GM13977 (cell line): Measurements from ENCODE around the gene RELB.

Experiments
- DNase-seq: peaks from one replicate; pipeline ENCODE4 v3.0.0; 2012; ENCODE audit warnings: low spot score
- in situ Hi-C: fragments of 300-500 bp; cut with MboI; formaldehyde crosslinking; loops from one replicate; pipeline ENCODE4 v1.12.0; 2022; ENCODE audit warnings: low sequenced_read_pairs, low pct_unique_long_range_greater_than_20kb, mixed read lengths, inconsistent platforms; ENCODE audit not compliant: unreplicated experiment
- TF ChIP-seq, protein P1 (sequence below): IDR thresholded peaks from 2 replicates; pipeline ENCODE4 v1.5.1; 2012; ENCODE audit warnings: mild to moderate bottlenecking, control low read depth; ENCODE audit not compliant: insufficient read depth; ENCODE audit errors: extremely low read depth, missing control alignments

The RELB gene

DNA sequence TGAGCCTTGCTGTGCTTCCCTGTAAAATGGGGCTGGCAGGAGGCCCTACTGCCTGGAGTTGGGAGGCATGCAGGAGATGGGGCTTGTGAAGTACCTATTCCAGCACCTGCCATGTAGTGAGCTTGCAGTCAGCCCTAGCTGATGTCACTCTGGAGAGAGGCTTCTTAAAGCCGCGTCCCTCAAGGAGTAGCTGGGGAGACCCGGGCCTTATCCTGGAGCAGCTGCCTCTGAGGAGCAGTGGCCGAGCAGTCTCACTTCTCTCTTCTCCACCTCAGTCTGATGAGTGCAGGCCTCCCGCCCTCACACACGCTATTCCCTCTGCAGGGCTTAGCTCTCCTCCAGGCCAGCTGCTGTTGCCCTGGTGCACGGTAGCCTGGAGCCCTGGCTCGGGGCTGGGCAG is 55.6 kb downstream of the RELB start:
- in situ Hi-C loops: no loop called here
- TF ChIP-seq, protein P1, sequence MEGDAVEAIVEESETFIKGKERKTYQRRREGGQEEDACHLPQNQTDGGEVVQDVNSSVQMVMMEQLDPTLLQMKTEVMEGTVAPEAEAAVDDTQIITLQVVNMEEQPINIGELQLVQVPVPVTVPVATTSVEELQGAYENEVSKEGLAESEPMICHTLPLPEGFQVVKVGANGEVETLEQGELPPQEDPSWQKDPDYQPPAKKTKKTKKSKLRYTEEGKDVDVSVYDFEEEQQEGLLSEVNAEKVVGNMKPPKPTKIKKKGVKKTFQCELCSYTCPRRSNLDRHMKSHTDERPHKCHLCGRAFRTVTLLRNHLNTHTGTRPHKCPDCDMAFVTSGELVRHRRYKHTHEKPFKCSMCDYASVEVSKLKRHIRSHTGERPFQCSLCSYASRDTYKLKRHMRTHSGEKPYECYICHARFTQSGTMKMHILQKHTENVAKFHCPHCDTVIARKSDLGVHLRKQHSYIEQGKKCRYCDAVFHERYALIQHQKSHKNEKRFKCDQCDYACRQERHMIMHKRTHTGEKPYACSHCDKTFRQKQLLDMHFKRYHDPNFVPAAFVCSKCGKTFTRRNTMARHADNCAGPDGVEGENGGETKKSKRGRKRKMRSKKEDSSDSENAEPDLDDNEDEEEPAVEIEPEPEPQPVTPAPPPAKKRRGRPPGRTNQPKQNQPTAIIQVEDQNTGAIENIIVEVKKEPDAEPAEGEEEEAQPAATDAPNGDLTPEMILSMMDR: no peak
- DNase-seq: no peak

DNA sequence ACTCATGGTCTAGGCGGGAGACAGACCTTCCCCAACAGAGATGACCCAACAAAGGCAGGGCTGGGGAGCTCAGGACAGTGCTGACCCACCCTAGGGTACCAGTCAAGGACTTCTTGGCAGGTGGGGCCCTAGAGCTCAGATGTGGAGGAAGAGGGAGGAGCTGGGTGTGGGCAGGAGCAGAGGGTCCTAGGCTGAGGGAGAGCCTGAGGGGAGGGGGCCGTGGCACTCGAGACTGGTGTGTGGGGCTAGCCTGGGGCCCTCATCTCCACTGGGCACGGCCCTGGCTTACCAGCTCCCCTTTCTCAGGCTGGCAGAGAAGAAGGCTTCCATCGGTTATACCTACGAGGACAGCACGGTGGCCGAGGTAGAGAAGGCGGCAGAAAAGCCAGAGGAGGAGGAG is 56.2 kb downstream of the RELB start:
- in situ Hi-C loops: no loop called here
- DNase-seq: no peak
- TF ChIP-seq, protein P1: no peak

DNA sequence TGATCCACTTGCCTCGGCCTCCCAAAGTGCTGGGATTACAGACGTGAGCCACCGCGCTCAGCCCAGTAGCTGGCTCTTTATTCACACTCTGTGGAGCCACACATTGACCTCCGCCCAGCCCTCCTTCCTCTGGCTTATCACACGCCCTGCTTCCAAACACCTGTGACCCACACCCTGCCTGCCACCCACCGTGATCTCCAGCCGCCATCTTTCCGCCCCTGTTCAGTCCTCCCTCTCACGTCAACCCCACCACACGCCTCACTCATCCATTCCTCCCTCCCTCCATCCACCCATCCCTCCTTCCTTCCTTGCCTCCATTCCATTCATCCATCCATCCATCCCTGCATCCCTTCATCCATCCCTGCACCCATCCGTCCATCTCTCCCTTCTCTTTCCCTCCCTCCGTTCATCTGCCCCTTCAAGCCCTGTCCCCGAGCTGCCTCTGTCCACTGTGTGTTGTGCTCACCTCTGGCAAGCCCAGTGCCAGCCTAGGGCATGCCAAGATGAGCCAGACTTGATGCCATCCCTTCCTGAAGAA is 57.4 kb downstream of the RELB start:
- in situ Hi-C loops: no loop called here
- no peak for DNase-seq
- TF ChIP-seq, protein P1: no peak

DNA sequence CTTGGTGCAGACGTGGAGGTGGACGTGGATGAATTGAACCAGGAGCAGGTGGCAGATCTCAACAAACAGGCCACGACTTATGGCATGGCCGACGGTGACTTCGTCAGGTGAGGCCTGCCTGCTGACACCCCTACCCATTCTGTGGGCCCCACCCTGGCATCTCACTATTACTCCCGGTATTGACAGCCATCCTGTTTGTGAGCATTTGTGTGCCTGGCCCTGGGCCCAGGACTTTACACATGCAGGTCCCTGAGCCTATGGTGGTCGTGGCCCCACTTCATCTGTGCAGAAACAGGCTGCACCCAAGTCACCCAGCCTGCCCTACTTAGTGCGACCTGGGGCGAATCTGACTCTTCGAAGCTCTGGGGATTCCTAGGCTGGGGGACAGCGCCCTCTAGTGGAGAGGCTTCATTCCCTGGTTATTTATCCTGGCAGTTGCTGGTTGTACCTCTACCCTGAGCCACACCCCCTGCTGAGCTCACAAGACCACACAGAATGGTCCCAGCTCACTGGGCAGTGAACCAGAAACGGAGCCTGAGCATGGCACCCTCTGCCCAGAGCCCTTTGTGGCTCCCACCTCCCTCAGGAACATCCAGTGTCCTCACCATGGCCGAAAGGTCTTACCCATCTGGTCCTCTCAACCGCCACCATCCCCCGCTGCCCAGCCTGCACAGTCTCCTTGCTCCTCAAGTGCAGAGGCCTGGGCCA is 58.1 kb downstream of the RELB start:
- in situ Hi-C loops: no loop called here
- TF ChIP-seq, protein P1: peak; percentile 83
- peak; percentile 89 for DNase-seq

DNA sequence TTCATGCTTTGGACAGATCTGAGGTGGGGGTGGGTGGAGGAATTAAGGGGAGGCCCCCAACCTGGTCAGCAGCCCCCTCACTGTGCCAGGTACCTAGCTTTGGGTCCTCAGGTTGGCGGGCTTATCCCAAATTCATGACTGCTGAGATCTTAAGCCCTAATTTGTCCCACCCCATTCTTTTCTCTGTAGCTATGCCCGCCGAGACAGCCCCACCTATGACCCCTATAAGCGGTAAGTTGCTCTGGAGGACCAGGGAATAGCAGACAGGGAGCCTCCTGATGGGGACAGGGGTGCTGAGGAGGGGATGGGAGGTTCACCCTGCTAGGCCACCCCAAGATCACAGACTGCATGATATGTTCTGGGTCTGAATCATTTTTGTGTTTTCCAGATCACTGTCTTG is 60.7 kb downstream of the RELB start:
- no peak for DNase-seq
- TF ChIP-seq, protein P1: no peak
- in situ Hi-C loops: no loop called here

DNA sequence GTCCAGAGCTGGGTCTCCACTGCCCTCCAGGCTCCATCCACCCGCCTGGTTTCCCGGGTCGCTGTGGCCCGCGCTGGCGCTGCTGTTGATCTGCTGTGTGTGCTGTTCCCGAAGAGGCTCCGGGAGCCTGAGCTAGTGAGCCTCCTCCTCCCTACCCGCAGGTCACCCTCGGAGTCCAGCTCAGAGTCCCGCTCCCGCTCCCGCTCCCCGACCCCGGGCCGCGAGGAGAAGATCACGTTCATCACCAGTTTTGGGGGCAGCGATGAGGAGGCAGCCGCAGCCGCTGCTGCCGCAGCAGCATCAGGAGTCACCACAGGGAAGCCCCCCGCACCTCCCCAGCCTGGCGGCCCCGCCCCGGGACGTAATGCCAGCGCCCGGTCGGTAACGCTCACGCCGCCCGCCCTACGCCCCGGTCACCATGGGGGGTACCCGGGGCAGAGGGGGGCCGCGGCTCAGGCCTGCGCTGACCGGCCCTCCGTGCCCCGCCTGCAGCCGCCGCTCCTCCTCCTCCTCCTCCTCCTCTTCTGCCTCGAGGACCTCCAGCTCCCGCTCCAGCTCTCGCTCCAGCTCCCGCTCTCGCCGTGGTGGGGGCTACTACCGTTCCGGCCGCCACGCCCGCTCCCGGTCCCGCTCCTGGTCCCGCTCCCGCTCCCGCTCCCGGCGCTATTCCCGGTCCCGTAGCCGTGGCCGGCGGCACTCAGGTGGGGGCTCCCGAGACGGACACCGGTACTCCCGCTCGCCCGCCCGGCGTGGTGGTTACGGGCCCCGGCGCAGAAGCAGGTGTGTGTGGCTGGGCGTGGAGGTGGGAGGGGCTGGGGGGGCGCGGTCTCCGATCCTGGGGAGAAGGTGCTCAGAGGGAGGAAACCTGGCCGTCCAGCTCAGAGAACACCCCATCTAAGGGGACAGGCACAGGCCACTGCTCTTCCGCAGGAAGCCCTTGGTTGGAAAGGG is 62.9 kb downstream of the RELB start:
- TF ChIP-seq, protein P1: no peak
- no peak for DNase-seq
- in situ Hi-C loops: no loop called here
